Endothelial cell of umbilical vein (primary cell): ENCODE measurements around the gene CMC1. TPM values are rescaled to one million over a fixed set of nuclear protein-coding genes. Genes with fewer than 3 reads are reported as not detected.
"Not testable (repeated sequence)": the region's sequence is repeated elsewhere in the genome, so short reads cannot be mapped to it uniquely, and the experiment has no call there.

Experiments used
- BruUV-seq: library from RNA; stranded (reverse); fragments of 400-500 nt; replicated peaks from 2 replicates; lab custom pipeline; 2021; lab: Mats Ljungman, UMichigan
- CTCF ChIA-PET: fragments of 300-600, 350-600 bp; sonication (Branson Sonifier 250); formaldehyde crosslinking; loops from one replicate; lab custom pipeline; 2021; ENCODE audit warnings: antibody characterized with exemption, inconsistent platforms; lab: Charles Lee
- POLR2A ChIA-PET: fragments of 300-600, 350-600 bp; sonication (Branson Sonifier 250); formaldehyde crosslinking; loops from one replicate; lab custom pipeline; 2021; ENCODE audit warnings: antibody characterized with exemption, inconsistent platforms; lab: Charles Lee
- DNase-seq: peaks from one replicate; pipeline ENCODE4 v3.0.0-alpha.2; 2011; ENCODE audit warnings: low read depth, low spot score
- FAIRE-seq: peaks from 2 replicates; lab custom pipeline; 2011; peaks lifted over from hg19 to GRCh38; lab: Jason Lieb, UNC
- H2AFZ ChIP-seq: 2 replicates; pipeline ENCODE4 v1.6.0; 2012; ENCODE audit warnings: low read depth, low read length, control low read depth, inconsistent platforms
- H3K27ac ChIP-seq: 2 replicates; pipeline ENCODE4 v1.5.1; 2011; ENCODE audit warnings: low read depth, mild to moderate bottlenecking, control low read depth, low read length, moderate library complexity; ENCODE audit not compliant: insufficient read depth
- H3K27me3 ChIP-seq, 2 experiments: 2 replicates each; pipeline versions ENCODE4 v1.6.0 to v1.6.1; 2011; ENCODE audit warnings: low read length in 2 of 2, mixed read lengths in 1 of 2; ENCODE audit not compliant: control insufficient read depth in 2 of 2, insufficient read depth in 2 of 2
- H3K36me3 ChIP-seq, 2 experiments: 2 replicates in 1 of 2; 3 replicates in 1 of 2; pipeline ENCODE4 v1.5.1; 2011; ENCODE audit warnings: low read length in 2 of 2, mild to moderate bottlenecking in 1 of 2, moderate library complexity in 1 of 2; ENCODE audit not compliant: control insufficient read depth in 2 of 2, insufficient read depth in 2 of 2; ENCODE audit errors: extremely low read depth in 1 of 2
- H3K4me1 ChIP-seq: 3 replicates; pipeline ENCODE4 v1.5.1; 2011; ENCODE audit warnings: mild to moderate bottlenecking, low read length; ENCODE audit not compliant: control insufficient read depth, insufficient read depth; ENCODE audit errors: extremely low read depth
- H3K4me2 ChIP-seq: 2 replicates; pipeline ENCODE4 v1.6.1; 2011; ENCODE audit warnings: low read length, control low read depth, mixed read lengths; ENCODE audit not compliant: insufficient read depth
- H3K4me3 ChIP-seq, 3 experiments: fragments of 200-600 bp in 1 of 3; sonication (generic), shearing (Covaris generic) in 1 of 3; replicated peaks in 1 of 3; 2 replicates each; pipeline ENCODE4 v1.5.1; 2011 to 2016; ENCODE audit warnings: control low read depth in 3 of 3, low read length in 3 of 3, mild to moderate bottlenecking in 2 of 3, inconsistent platforms in 1 of 3, low read depth in 1 of 3, moderate library complexity in 1 of 3; ENCODE audit not compliant: insufficient read depth in 1 of 3
- H3K79me2 ChIP-seq: 2 replicates; pipeline ENCODE4 v1.6.0; 2012; ENCODE audit warnings: low read length, inconsistent platforms; ENCODE audit not compliant: control insufficient read depth, insufficient read depth
- H3K9ac ChIP-seq: replicated peaks from 2 replicates; pipeline ENCODE3; 2011; ENCODE audit warnings: low read length, control low read depth; ENCODE audit not compliant: insufficient read depth; ENCODE audit errors: extremely low read depth
- H3K9me1 ChIP-seq: replicated peaks from 3 replicates; pipeline ENCODE4 v1.6.0; 2011; ENCODE audit warnings: mild to moderate bottlenecking, low read length; ENCODE audit not compliant: control insufficient read depth, insufficient read depth; ENCODE audit errors: extremely low read depth
- H3K9me3 ChIP-seq: replicated peaks from 2 replicates; pipeline ENCODE4 v1.5.1; 2012; ENCODE audit warnings: low read length, inconsistent platforms; ENCODE audit not compliant: control insufficient read depth, insufficient read depth
- H4K20me1 ChIP-seq: replicated peaks from 2 replicates; pipeline ENCODE3; 2011; ENCODE audit warnings: mild to moderate bottlenecking, low read length; ENCODE audit not compliant: control insufficient read depth, insufficient read depth; ENCODE audit errors: extremely low read depth
- CTCF ChIP-seq, 2 donors: IDR thresholded peaks; 1 replicate in 1 of 2; 2 replicates in 1 of 2; pipeline ENCODE4 v1.5.1; 2011; ENCODE audit warnings: low read length in 2 of 2, mild to moderate bottlenecking in 2 of 2, moderate library complexity in 2 of 2, control low read depth in 1 of 2, inconsistent platforms in 1 of 2, low read depth in 1 of 2; ENCODE audit not compliant: insufficient read depth in 1 of 2; ENCODE audit errors: extremely low read depth in 1 of 2
- EZH2 ChIP-seq: IDR thresholded peaks from 2 replicates; pipeline ENCODE4 v1.6.1; 2012; ENCODE audit warnings: borderline replicate concordance, low read depth, mild to moderate bottlenecking, moderate library complexity, low read length, inconsistent platforms; ENCODE audit not compliant: severe bottlenecking
- FOS ChIP-seq: IDR thresholded peaks from 2 replicates; pipeline ENCODE4 v1.6.1; 2011; ENCODE audit warnings: mild to moderate bottlenecking, low read length, moderate library complexity, borderline replicate concordance; ENCODE audit not compliant: insufficient read depth
- GATA2 ChIP-seq: IDR thresholded peaks from 2 replicates; pipeline ENCODE4 v1.7.0; 2011; ENCODE audit warnings: low read depth, mild to moderate bottlenecking, moderate library complexity, mixed read lengths, low read length; ENCODE audit not compliant: insufficient read length, insufficient read depth
- JUN ChIP-seq: IDR thresholded peaks from 2 replicates; pipeline ENCODE4 v1.6.1; 2011; ENCODE audit warnings: borderline replicate concordance, low read depth; ENCODE audit not compliant: insufficient read length, insufficient read depth
- MYC ChIP-seq: IDR thresholded peaks from one replicate; pipeline ENCODE4 v1.6.1; 2011; ENCODE audit warnings: mild to moderate bottlenecking, low read depth, low read length
- POLR2A ChIP-seq: IDR thresholded peaks from 2 replicates; pipeline ENCODE4 v1.6.1; 2012; ENCODE audit warnings: low read depth, mild to moderate bottlenecking, control low read depth, low read length
- POLR2AphosphoS5 ChIP-seq: IDR thresholded peaks from 2 replicates; pipeline ENCODE4 v1.6.1; 2012; ENCODE audit warnings: low read depth, mild to moderate bottlenecking, control low read depth, low read length, moderate library complexity; ENCODE audit not compliant: insufficient read depth
- dilution Hi-C: fragments of 300-500 bp; cut with MboI; formaldehyde crosslinking; loops from one replicate; pipeline ENCODE4 v1.15.0; 2019; ENCODE audit warnings: low sequenced_read_pairs; ENCODE audit not compliant: extremely low pct_ligation_motif_present
- intact Hi-C: fragments of 100-400 bp; cut with micrococcal nuclease; formaldehyde crosslinking; loops from one replicate; pipeline ENCODE4 v1.10.0; 2022
- polyA plus RNA-seq, 4 experiments: library from polyadenylated mRNA; depleted of rRNA in 3 of 4; stranded (reverse) in 3 of 4; unstranded in 1 of 4; fragments of >200 nt; gene quantifications; 2 replicates each; pipeline versions ENCODE4 v1.2.1 to v1.2.3, GENCODE V29; 2011 to 2012; ENCODE audit warnings: missing spikeins in 1 of 4
- total RNA-seq: library from RNA; stranded (reverse); gene quantifications from 2 replicates; pipeline ENCODE4 v1.2.3, GENCODE V29; 2021

CMC1 gene
- total and polyA plus RNA-seq, 2 donors (not counting 3 experiments of a cell fraction or from before 2014, with no cell fraction given), result 13.1 to 18.6 TPM

GRCh38 chr3:28198161-28198560 lies 43.3 kb upstream of the CMC1 start:
- H3K9ac ChIP-seq, result no peak overlapping the region
- H4K20me1 ChIP-seq, result no peaks in the 10 kb centered on the region
- no peaks in the 10 kb centered on the region for H3K4me1 ChIP-seq
- H3K27me3 ChIP-seq, result no peaks in the 10 kb centered on the region
- no peak overlapping the region for H2AFZ ChIP-seq
- CTCF ChIA-PET, result no interaction called here
- DNase-seq (no peak), FAIRE-seq (no peak)
- H3K79me2 ChIP-seq, result no peaks in the 10 kb centered on the region
- H3K36me3 ChIP-seq, result no peaks in the 10 kb centered on the region
- no peak overlapping the region for H3K4me3 ChIP-seq
- POLR2A ChIA-PET, result no interaction called here
- no peak for TF ChIP-seq FOS
- TF ChIP-seq CTCF (IDR thresholded peaks at IDR 0.05; ENCODE audit: extremely low read depth in 1 of 2, insufficient read depth in 1 of 2, low read depth in 1 of 2, low read length in 2 of 2), result no peak
- no peak for TF ChIP-seq POLR2AphosphoS5
- TF ChIP-seq GATA2, result no peak
- TF ChIP-seq JUN, result no peak
- H3K4me2 ChIP-seq, result no peak overlapping the region
- intact Hi-C loops, result no loop called here
- no peaks in the 10 kb centered on the region for H3K9me1 ChIP-seq
- no TSS peak for BruUV-seq
- H3K9me3 ChIP-seq, result no peaks in the 10 kb centered on the region
- no peak overlapping the region for H3K27ac ChIP-seq
- dilution Hi-C loops, result no loop called here

- intact Hi-C loops, result no loop called here
- H3K9ac ChIP-seq, result no peak overlapping the region
- POLR2A ChIA-PET, result no interaction called here
- no peak overlapping the region for H2AFZ ChIP-seq
- H3K27me3 ChIP-seq, result no peaks in the 10 kb centered on the region
- no peak overlapping the region for H3K4me2 ChIP-seq
- H3K4me3 ChIP-seq, result no peak overlapping the region
- H3K4me1 ChIP-seq, result no peaks in the 10 kb centered on the region
- no peaks in the 10 kb centered on the region for H3K79me2 ChIP-seq
- H3K9me3 ChIP-seq, result no peaks in the 10 kb centered on the region
- no peak overlapping the region for H3K27ac ChIP-seq
- DNase-seq (no peak), FAIRE-seq (no peak)
- H3K36me3 ChIP-seq, result no peaks in the 10 kb centered on the region
- no peaks in the 10 kb centered on the region for H4K20me1 ChIP-seq
- dilution Hi-C loops, result no loop called here
- H3K9me1 ChIP-seq, result no peaks in the 10 kb centered on the region
- CTCF ChIA-PET, result no interaction called here
- TF ChIP-seq GATA2 (no peak), EZH2 (no peak), POLR2A (no peak), FOS (no peak), MYC (no peak)
- BruUV-seq, result no TSS peak
Measured at GRCh38 chr3:28198974-28199373, 42.4 kb upstream of the CMC1 start.

GRCh38 chr3:28199643-28200042 lies 41.8 kb upstream of the CMC1 start:
- H3K4me1 ChIP-seq, CTCF ChIA-PET, H3K79me2 ChIP-seq, H3K9ac ChIP-seq, FAIRE-seq, dilution Hi-C loops, H3K36me3 ChIP-seq, H4K20me1 ChIP-seq, H3K9me3 ChIP-seq, BruUV-seq, H3K9me1 ChIP-seq, intact Hi-C loops, H3K4me2 ChIP-seq, H2AFZ ChIP-seq, H3K27ac ChIP-seq, DNase-seq, H3K4me3 ChIP-seq, POLR2A ChIA-PET, H3K27me3 ChIP-seq: not testable (repeated sequence)
